BE2C (cell line): ENCODE results near the gene CALCOCO2.

Experiments
- DNase-seq: peaks from one replicate; pipeline ENCODE4 v3.0.0-alpha.2; 2020
- H3K27me3 ChIP-seq: fragments of 250-450 bp; sonication (Bioruptor Pico); 2 replicates; pipeline ENCODE4 v1.5.1; 2020; ENCODE audit warnings: mild to moderate bottlenecking
- H3K36me3 ChIP-seq: fragments of 250-450 bp; sonication (Bioruptor Pico); 2 replicates; pipeline ENCODE4 v1.5.1; 2020; ENCODE audit warnings: mild to moderate bottlenecking
- H3K4me1 ChIP-seq: fragments of 250-450 bp; sonication (Bioruptor Pico); 2 replicates; pipeline ENCODE4 v1.5.1; 2020
- H3K4me3 ChIP-seq: 2 replicates; pipeline ENCODE4 v1.5.1; 2011; ENCODE audit warnings: low read depth, low read length
- H3K9me3 ChIP-seq: fragments of 250-450 bp; sonication (Bioruptor Pico); 2 replicates; pipeline ENCODE4 v1.5.1; 2020
- CTCF ChIP-seq: IDR thresholded peaks from 2 replicates; pipeline ENCODE4 v1.5.1; 2012; ENCODE audit warnings: mild to moderate bottlenecking, low read depth, low read length

CALCOCO2 gene

GRCh38 chr17:48840441-48840840 is 9.6 kb downstream of the CALCOCO2 start:
- no peaks in the 10 kb centered on the region for H3K27me3 ChIP-seq
- H3K36me3 ChIP-seq: peaks cover 5% of the 10 kb centered on the region; the same call in 1 of the 2 replicates
- TF ChIP-seq CTCF: no peak
- no peaks in the 10 kb centered on the region for H3K9me3 ChIP-seq
- peaks cover 7% of the 10 kb centered on the region for H3K4me1 ChIP-seq
- H3K4me3 ChIP-seq: no peak overlapping the region
- no peak for DNase-seq

GRCh38 chr17:48841395-48841831 is 10.6 kb downstream of the CALCOCO2 start:
- peaks cover 5% of the 10 kb centered on the region; the same call in 1 of the 2 replicates for H3K36me3 ChIP-seq
- H3K9me3 ChIP-seq: no peaks in the 10 kb centered on the region
- no peak for DNase-seq
- TF ChIP-seq CTCF: no peak
- peaks cover 7% of the 10 kb centered on the region for H3K4me1 ChIP-seq
- no peak overlapping the region for H3K4me3 ChIP-seq
- H3K27me3 ChIP-seq: no peaks in the 10 kb centered on the region

GRCh38 chr17:48842746-48843145 is 11.9 kb downstream of the CALCOCO2 start:
- Histone ChIP-seq H3K27me3 (no peaks in the 10 kb centered on the region), H3K4me1 (peaks cover 7% of the 10 kb centered on the region), H3K36me3 (peaks cover 5% of the 10 kb centered on the region; the same call in 1 of the 2 replicates), H3K9me3 (no peaks in the 10 kb centered on the region), H3K4me3 (no peak overlapping the region)
- no peak for DNase-seq
- TF ChIP-seq CTCF: no peak

GRCh38 chr17:48843187-48843900 is 12.5 kb downstream of the CALCOCO2 start:
- H3K4me1 ChIP-seq: peaks cover 7% of the 10 kb centered on the region
- no peaks in the 10 kb centered on the region for H3K9me3 ChIP-seq
- H3K4me3 ChIP-seq: no peak overlapping the region
- peaks cover 10% of the 10 kb centered on the region; the same call in 1 of the 2 replicates for H3K36me3 ChIP-seq
- no peaks in the 10 kb centered on the region for H3K27me3 ChIP-seq
- TF ChIP-seq CTCF: no peak
- DNase-seq: no peak

- H3K4me3 ChIP-seq: no peak overlapping the region
- H3K27me3 ChIP-seq: no peaks in the 10 kb centered on the region
- peaks cover 6% of the 10 kb centered on the region; the same call in 1 of the 2 replicates for H3K36me3 ChIP-seq
- no peaks in the 10 kb centered on the region for H3K4me1 ChIP-seq
- H3K9me3 ChIP-seq: no peaks in the 10 kb centered on the region
- TF ChIP-seq CTCF: no peak
- no peak for DNase-seq
Measured at GRCh38 chr17:48850792-48851323, 20.0 kb downstream of the CALCOCO2 start.
